Measurements from ENCODE around the gene ANKRD13B. TPM values are rescaled to one million over a fixed set of nuclear protein-coding genes. Genes with fewer than 3 reads are reported as not detected.

Gene ANKRD13B
- total RNA-seq, 2 donors from 2014 or later: 3.8 to 4.1 TPM

GRCh38 chr17:29612404-29613280 is 19.7 kb downstream of the ANKRD13B start:
- ATAC-seq (no peak), DNase-seq (no peak)
- intact Hi-C loops (cut with DNase I, micrococcal nuclease): no loop called here

DNA sequence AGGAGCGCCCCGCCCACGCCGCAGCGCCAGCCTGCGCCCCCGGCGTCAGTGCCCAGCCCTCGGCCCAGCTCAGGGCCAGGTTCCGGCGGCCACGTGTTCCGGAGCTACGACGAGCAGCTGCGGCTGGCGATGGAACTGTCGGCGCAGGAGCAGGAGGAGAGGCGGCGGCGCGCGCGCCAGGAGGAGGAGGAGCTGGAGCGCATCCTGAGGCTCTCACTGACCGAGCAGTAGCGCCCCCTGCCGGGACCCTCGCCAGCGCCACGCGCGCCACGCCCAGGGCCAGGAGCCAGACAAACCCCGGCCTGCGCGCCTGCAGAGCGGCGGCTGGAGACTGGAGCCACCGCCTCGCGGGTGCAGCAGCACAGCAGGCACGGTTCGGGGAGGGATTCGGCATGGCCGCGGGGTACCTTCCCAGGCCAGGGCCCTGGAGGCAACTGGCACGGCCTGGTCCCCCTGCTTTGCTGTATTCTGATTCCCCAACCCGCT is 20.5 kb downstream of the ANKRD13B start:
- intact Hi-C loops (cut with DNase I, micrococcal nuclease): no loop called here
- ATAC-seq (peak; percentile 65), DNase-seq (peak; percentile 92 to 96)

DNA sequence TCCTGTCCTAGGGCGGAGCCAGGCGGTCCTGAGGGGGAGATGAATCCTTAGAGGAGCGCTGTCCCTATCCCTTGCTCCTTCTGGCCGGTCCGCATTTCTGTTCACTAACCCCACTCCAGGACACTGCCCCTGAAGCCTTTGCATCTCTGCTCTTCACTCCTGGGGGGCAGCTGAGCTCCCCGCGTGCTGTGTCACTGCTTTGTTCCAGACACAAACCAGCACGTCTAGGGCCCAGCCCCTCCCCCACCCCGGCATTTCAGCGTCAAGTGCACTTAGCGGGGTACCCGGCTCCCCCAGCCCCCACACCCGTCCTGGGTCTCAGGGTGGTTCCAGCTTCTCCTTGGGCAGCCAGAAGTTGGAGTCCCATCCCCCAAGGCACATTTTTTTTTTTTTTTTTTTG is 20.9 kb downstream of the ANKRD13B start:
- peak in 1 of 2 donors; percentile 36 for DNase-seq
- ATAC-seq: no peak
- intact Hi-C loops (cut with DNase I, micrococcal nuclease): no loop called here

DNA sequence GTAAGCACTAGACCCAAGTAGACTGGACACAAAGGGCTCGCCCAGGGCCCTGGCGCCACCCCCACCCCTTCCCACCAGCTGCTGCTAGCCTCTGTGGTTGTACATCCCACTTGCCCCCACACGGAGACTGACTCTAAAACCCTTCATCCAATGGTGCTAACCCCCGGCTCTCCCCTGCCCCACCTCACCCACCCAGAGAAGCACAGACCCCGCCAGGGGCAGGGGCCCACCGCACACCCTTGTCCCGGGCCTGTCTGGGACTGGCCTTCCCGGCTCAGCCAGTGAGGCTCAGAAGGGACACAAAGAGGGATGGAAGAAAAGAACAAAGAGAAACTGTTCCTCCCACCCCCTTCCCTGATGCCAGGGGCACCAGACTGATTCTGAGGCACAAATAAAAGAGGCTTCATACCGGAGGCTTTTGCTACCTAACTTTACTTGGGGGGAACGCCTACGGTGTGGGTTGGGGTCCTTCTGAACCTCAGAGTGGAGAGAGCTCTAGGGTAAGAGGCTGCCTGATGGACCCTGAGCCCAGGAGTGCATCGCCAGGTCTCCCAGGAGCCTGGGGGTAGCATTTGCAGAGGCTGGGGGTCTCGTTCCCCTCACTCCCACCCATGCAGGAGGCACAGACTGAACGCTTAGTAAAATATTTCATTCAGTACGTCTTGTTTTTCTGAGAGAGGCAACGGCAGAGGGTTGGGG is 21.6 kb downstream of the ANKRD13B start:
- DNase-seq: no peak
- intact Hi-C loops (cut with DNase I, micrococcal nuclease): no loop called here
- no peak for ATAC-seq

GRCh38 chr17:29615048-29615385 is 22.1 kb downstream of the ANKRD13B start:
- intact Hi-C loops (cut with DNase I, micrococcal nuclease): no loop called here
- DNase-seq (peak; percentile 48 to 54), ATAC-seq (no peak)

- DNase-seq (peak; percentile 79 to 89), ATAC-seq (peak; percentile 73)
- intact Hi-C loops (cut with DNase I, micrococcal nuclease): no loop called here
Measured at GRCh38 chr17:29615492-29616299, 22.8 kb downstream of the ANKRD13B start.

- intact Hi-C loops (cut with DNase I, micrococcal nuclease): no loop called here
- ATAC-seq (no peak), DNase-seq (peak in 1 of 2 donors; percentile 39)
Measured at GRCh38 chr17:29616300-29617048, 23.5 kb downstream of the ANKRD13B start.

- DNase-seq (peak; percentile 89 to 90), ATAC-seq (peak; percentile 67)
- intact Hi-C loops (cut with DNase I, micrococcal nuclease): no loop called here
Measured at GRCh38 chr17:29617125-29617480, 24.2 kb downstream of the ANKRD13B start.

DNA sequence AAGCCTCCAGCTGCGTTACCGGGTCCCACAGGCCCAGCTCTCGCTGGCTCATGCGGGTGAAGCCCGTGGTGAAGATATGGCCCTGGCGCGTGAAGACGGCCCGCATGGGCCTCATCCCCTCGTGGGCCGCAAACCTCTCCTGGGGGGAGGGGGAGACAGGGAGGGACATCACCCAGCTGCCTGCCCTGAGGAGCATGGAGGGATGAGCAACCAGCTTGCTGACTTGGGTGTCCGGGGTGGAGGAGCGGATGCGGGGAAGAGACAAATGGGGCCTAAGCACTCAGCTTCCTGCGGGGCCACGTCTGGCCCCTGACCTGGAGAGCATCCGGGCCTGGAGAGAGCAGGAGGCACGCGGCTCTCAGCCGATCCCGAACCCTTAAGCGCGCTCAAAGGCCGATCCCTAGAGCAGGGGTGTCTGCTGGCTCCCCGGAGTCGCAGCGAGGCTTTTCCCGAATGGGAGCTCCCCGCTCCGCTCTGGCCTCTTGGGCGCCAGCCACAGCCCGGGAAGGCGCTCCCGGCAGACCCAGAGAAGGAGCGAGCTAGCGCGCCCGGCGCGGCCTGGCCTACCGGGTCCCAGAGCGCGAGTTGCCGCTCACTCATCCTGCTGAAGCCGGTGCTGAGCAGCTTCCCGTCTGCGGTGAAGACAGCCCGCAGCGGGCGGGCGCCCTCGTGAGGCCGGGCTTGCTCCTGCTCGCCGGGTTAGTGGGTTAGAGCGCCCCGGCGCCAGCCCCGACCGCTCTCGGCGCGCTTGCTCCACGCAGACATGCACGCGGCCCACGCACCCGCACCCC is 24.7 kb downstream of the ANKRD13B start:
- intact Hi-C loops (cut with DNase I, micrococcal nuclease): no loop called here
- DNase-seq: peak; percentile 79 to 89
- ATAC-seq: peak; percentile 66

- intact Hi-C loops (cut with DNase I, micrococcal nuclease): no loop called here
- DNase-seq: no peak
- no peak for ATAC-seq
Measured at GRCh38 chr17:29618272-29619065, 25.5 kb downstream of the ANKRD13B start.

DNA sequence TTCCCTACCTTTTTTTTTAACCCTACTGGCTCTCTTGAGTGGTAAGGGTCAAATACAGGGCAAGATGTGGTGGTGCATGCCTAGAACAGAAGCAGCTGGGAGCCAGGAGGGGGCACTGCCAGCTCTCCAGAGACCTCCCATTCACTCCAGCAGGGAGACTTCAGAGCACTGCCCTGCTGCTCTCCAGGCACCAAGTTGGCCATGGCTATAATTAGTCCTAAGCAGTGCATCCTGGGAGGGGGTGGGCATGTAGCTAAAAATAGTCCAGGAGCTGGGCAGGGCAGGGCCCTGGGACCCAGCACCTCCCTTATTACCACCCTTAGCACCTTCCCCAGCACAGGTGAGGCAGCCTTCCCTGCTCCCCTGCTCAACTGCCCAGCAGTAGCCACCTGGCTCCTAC is 26.3 kb downstream of the ANKRD13B start:
- no peak for ATAC-seq
- no peak for DNase-seq
- intact Hi-C loops (cut with DNase I, micrococcal nuclease): no loop called here

- ATAC-seq (no peak), DNase-seq (no peak)
- intact Hi-C loops (cut with DNase I, micrococcal nuclease): no loop called here
Measured at GRCh38 chr17:29620271-29620670, 27.3 kb downstream of the ANKRD13B start.

DNA sequence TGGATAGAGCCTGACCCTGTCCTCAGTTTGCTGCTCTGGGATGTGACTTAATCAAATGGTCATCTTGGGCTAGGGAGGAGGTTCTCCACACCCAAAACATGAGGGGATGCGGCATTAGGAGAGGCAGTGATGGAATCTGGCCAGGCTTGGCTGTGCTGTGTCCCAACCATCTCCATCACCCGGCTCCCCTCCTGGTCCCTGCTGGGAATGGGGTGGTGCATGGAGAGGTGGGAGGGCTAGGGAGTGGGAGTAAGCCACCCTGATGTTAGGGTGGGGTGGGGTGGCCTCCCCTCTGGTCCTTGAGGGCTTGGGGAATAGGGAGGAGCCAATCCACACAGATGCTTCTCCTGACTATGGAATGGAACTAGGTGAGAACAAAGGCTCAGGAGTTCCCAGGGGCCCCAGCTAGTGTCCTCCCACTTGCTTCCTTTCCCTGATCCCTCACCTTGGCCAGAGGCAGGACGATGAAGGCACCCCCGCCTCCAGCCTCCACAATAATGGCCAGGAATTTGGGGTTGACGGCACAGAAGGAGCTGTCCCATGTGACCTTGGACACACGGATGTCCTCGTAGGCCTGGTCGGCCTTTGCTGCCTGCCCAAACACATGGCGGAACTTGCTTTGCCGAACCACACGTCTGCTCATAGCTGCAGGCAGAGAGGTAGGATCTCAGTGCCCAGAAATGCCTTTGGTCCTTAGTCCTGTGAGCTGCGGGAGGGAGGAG is 28.0 kb downstream of the ANKRD13B start:
- no peak for ATAC-seq
- no peak for DNase-seq
- intact Hi-C loops (cut with DNase I, micrococcal nuclease): no loop called here

DNA sequence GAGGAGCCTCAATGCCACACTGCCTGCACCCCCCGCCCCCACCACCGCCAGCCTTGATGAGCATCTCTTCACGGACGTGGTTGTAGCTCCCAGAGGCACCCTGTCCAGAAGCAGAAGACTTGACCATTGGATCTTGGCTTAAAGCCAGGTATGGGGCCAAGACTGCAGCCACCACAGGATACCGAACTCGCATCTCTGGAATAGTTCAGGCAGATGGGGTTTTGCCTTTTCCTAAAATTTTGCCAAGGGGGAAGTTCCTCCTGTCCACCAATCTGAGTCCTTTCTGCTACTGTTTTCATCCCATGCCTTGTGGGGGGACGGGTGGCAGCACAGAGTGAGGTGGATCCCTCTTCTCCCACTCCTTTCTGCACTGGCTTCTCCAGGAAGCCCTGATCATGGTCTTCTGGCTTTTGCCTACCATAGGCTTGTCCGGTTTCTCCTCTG is 28.8 kb downstream of the ANKRD13B start:
- ATAC-seq (no peak), DNase-seq (no peak)
- intact Hi-C loops (cut with DNase I, micrococcal nuclease): no loop called here

GRCh38 chr17:29622337-29623282 is 29.7 kb downstream of the ANKRD13B start, which contains the start of gene CORO6:
TSS of gene CORO6 (minus strand) at chr17:29622912. CDS start at chr17:29621421, 1,491 bp downstream.
- peak; percentile 35 to 63 for DNase-seq
- intact Hi-C loops (cut with DNase I, micrococcal nuclease): no loop called here

More at GRCh38 chr17:29622337-29623282, 29.7 kb downstream of the ANKRD13B start, which contains the start of gene CORO6:
- peak; percentile 56 for ATAC-seq

All from left colon (tissue), 2 donors.